ENCODE results near the gene AHRR. TPM values are rescaled to one million over a fixed set of nuclear protein-coding genes. Genes with fewer than 3 reads are reported as not detected.
A peak's percentile ranks its signal among the peaks of the same experiment; 100 is the strongest.

AHRR gene
- total and polyA plus RNA-seq, 2 experiments from 2014 or later, result 0.27 to 1.8 TPM

GRCh38 chr5:393846-394275, 72.3 kb downstream of the AHRR start:
- H3K4me3 Mint-ChIP-seq, result no peak overlapping the region
- Histone ChIP-seq H3K4me2 (no peak overlapping the region), H4K20me1 (replicated peaks; ENCODE audit: insufficient read depth) (no peaks in the 10 kb centered on the region), H3K4me3 (no peak overlapping the region), H3F3A (replicated peaks; ENCODE audit: low read depth) (peaks cover 6% of the 10 kb centered on the region; the same call in 1 of the 2 replicates), H3K27ac (ENCODE audit: low read depth) (no peak overlapping the region), H3K36me3 (ENCODE audit: insufficient read depth) (no peaks in the 10 kb centered on the region), H3K4me1 (ENCODE audit: insufficient read depth) (no peaks in the 10 kb centered on the region), H3K27me3 (ENCODE audit: insufficient read depth) (no peaks in the 10 kb centered on the region), H2AFZ (no peak overlapping the region), H3K79me2 (replicated peaks; ENCODE audit: insufficient read depth) (no peaks in the 10 kb centered on the region), H3K9me2 (ENCODE audit: insufficient read depth) (no peaks in the 10 kb centered on the region)
- TF ChIP-seq ZNF114 (CRISPR knock-in tag; IDR thresholded peaks at IDR 0.05), result no peak
- TF ChIP-seq, protein P1, sequence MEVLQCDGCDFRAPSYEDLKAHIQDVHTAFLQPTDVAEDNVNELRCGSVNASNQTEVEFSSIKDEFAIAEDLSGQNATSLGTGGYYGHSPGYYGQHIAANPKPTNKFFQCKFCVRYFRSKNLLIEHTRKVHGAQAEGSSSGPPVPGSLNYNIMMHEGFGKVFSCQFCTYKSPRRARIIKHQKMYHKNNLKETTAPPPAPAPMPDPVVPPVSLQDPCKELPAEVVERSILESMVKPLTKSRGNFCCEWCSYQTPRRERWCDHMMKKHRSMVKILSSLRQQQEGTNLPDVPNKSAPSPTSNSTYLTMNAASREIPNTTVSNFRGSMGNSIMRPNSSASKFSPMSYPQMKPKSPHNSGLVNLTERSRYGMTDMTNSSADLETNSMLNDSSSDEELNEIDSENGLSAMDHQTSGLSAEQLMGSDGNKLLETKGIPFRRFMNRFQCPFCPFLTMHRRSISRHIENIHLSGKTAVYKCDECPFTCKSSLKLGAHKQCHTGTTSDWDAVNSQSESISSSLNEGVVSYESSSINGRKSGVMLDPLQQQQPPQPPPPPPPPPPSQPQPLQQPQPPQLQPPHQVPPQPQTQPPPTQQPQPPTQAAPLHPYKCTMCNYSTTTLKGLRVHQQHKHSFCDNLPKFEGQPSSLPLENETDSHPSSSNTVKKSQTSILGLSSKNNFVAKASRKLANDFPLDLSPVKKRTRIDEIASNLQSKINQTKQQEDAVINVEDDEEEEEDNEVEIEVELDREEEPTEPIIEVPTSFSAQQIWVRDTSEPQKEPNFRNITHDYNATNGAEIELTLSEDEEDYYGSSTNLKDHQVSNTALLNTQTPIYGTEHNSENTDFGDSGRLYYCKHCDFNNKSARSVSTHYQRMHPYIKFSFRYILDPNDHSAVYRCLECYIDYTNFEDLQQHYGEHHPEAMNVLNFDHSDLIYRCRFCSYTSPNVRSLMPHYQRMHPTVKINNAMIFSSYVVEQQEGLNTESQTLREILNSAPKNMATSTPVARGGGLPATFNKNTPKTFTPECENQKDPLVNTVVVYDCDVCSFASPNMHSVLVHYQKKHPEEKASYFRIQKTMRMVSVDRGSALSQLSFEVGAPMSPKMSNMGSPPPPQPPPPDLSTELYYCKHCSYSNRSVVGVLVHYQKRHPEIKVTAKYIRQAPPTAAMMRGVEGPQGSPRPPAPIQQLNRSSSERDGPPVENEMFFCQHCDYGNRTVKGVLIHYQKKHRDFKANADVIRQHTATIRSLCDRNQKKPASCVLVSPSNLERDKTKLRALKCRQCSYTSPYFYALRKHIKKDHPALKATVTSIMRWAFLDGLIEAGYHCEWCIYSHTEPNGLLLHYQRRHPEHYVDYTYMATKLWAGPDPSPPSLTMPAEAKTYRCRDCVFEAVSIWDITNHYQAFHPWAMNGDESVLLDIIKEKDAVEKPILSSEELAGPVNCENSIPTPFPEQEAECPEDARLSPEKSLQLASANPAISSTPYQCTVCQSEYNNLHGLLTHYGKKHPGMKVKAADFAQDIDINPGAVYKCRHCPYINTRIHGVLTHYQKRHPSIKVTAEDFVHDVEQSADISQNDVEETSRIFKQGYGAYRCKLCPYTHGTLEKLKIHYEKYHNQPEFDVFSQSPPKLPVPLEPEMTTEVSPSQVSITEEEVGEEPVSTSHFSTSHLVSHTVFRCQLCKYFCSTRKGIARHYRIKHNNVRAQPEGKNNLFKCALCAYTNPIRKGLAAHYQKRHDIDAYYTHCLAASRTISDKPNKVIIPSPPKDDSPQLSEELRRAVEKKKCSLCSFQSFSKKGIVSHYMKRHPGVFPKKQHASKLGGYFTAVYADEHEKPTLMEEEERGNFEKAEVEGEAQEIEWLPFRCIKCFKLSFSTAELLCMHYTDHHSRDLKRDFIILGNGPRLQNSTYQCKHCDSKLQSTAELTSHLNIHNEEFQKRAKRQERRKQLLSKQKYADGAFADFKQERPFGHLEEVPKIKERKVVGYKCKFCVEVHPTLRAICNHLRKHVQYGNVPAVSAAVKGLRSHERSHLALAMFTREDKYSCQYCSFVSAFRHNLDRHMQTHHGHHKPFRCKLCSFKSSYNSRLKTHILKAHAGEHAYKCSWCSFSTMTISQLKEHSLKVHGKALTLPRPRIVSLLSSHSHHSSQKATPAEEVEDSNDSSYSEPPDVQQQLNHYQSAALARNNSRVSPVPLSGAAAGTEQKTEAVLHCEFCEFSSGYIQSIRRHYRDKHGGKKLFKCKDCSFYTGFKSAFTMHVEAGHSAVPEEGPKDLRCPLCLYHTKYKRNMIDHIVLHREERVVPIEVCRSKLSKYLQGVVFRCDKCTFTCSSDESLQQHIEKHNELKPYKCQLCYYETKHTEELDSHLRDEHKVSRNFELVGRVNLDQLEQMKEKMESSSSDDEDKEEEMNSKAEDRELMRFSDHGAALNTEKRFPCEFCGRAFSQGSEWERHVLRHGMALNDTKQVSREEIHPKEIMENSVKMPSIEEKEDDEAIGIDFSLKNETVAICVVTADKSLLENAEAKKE (CRISPR knock-in tag; IDR thresholded peaks at IDR 0.05), result no peak
- TF ChIP-seq POLR2AphosphoS5 (IDR thresholded peaks at IDR 0.05; ENCODE audit: low read depth), result no peak
- no peak for TF ChIP-seq ETS1 (IDR thresholded peaks at IDR 0.05)
- TF ChIP-seq, protein P2, sequence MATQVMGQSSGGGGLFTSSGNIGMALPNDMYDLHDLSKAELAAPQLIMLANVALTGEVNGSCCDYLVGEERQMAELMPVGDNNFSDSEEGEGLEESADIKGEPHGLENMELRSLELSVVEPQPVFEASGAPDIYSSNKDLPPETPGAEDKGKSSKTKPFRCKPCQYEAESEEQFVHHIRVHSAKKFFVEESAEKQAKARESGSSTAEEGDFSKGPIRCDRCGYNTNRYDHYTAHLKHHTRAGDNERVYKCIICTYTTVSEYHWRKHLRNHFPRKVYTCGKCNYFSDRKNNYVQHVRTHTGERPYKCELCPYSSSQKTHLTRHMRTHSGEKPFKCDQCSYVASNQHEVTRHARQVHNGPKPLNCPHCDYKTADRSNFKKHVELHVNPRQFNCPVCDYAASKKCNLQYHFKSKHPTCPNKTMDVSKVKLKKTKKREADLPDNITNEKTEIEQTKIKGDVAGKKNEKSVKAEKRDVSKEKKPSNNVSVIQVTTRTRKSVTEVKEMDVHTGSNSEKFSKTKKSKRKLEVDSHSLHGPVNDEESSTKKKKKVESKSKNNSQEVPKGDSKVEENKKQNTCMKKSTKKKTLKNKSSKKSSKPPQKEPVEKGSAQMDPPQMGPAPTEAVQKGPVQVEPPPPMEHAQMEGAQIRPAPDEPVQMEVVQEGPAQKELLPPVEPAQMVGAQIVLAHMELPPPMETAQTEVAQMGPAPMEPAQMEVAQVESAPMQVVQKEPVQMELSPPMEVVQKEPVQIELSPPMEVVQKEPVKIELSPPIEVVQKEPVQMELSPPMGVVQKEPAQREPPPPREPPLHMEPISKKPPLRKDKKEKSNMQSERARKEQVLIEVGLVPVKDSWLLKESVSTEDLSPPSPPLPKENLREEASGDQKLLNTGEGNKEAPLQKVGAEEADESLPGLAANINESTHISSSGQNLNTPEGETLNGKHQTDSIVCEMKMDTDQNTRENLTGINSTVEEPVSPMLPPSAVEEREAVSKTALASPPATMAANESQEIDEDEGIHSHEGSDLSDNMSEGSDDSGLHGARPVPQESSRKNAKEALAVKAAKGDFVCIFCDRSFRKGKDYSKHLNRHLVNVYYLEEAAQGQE (IDR thresholded peaks at IDR 0.05; ENCODE audit: unreplicated experiment), result no peak
- no peak for TF ChIP-seq NANOG (IDR thresholded peaks at IDR 0.05; ENCODE audit: borderline replicate concordance)
- TF ChIP-seq, protein P3, sequence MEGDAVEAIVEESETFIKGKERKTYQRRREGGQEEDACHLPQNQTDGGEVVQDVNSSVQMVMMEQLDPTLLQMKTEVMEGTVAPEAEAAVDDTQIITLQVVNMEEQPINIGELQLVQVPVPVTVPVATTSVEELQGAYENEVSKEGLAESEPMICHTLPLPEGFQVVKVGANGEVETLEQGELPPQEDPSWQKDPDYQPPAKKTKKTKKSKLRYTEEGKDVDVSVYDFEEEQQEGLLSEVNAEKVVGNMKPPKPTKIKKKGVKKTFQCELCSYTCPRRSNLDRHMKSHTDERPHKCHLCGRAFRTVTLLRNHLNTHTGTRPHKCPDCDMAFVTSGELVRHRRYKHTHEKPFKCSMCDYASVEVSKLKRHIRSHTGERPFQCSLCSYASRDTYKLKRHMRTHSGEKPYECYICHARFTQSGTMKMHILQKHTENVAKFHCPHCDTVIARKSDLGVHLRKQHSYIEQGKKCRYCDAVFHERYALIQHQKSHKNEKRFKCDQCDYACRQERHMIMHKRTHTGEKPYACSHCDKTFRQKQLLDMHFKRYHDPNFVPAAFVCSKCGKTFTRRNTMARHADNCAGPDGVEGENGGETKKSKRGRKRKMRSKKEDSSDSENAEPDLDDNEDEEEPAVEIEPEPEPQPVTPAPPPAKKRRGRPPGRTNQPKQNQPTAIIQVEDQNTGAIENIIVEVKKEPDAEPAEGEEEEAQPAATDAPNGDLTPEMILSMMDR (conservative IDR thresholded peaks at IDR 0.05; ENCODE audit: low read depth in 2 of 2), result no peak
- TF ChIP-seq STAT1 (IDR thresholded peaks at IDR 0.05; ENCODE audit: unreplicated experiment), result no peak
- no peak for TF ChIP-seq EZH2phosphoT487 (IDR thresholded peaks at IDR 0.05; ENCODE audit: unreplicated experiment)
- no peak for TF ChIP-seq ZNF331 (CRISPR knock-in tag; IDR thresholded peaks at IDR 0.05; ENCODE audit: low read depth)
- no peak for TF ChIP-seq CREB1 (CRISPR knock-in tag; IDR thresholded peaks at IDR 0.05; ENCODE audit: low read depth)
- no peak for TF ChIP-seq EZH2 (IDR thresholded peaks at IDR 0.05; ENCODE audit: low read depth, unreplicated experiment)
- TF ChIP-seq JUNB (IDR thresholded peaks at IDR 0.05; ENCODE audit: unreplicated experiment), result no peak
- DNase-seq (ENCODE audit: low spot score) (no peak), ATAC-seq (peak; percentile 14; the same call in 2 of the 3 replicates)
- peaks cover 30% of the 10 kb centered on the region for H3K4me1 Mint-ChIP-seq
- peaks cover 3% of the 10 kb centered on the region; the same call in 1 of the 3 replicates for H3K9me3 Mint-ChIP-seq
- H3K36me3 Mint-ChIP-seq (ENCODE audit: low read depth), result no peaks in the 10 kb centered on the region; the same call in 2 of the 3 replicates
- H3K27me3 Mint-ChIP-seq (ENCODE audit: insufficient read depth, low read depth, poor library complexity), result peaks cover 16% of the 10 kb centered on the region
- H3K27ac Mint-ChIP-seq, result no peak overlapping the region
